Prostate gland (tissue), 2 donors: ENCODE results near the gene CADM4. TPM values are rescaled to one million over a fixed set of nuclear protein-coding genes. Genes with fewer than 3 reads are reported as not detected.

Source experiments
- DNase-seq: peaks from one replicate; pipeline ENCODE4 v3.0.0-alpha.2; 2019; ENCODE audit warnings: low spot score
- H3K27ac ChIP-seq, 2 donors: fragments of 200-600 bp; sonication (generic); 2 replicates each; pipeline ENCODE4 v1.5.1; 2017 to 2019
- H3K27me3 ChIP-seq: fragments of 200-600 bp; sonication (generic); replicated peaks from 2 replicates; pipeline ENCODE4 v1.5.1; 2019; ENCODE audit not compliant: insufficient read depth
- H3K36me3 ChIP-seq, 2 donors: fragments of 200-600 bp; sonication (generic); 1 replicate in 1 of 2; 2 replicates in 1 of 2; pipeline versions ENCODE4 v1.5.1 to v1.8.1; 2017 to 2019
- H3K4me1 ChIP-seq: fragments of 200-600 bp; sonication (generic); replicated peaks from 2 replicates; pipeline ENCODE4 v1.5.1; 2019
- H3K4me3 ChIP-seq, 2 donors: fragments of 200-600 bp; sonication (generic); 2 replicates each; pipeline ENCODE4 v1.5.1; 2017 to 2019
- H3K9me3 ChIP-seq: fragments of 200-600 bp; sonication (generic); 2 replicates; pipeline ENCODE4 v1.5.1; 2017
- CTCF ChIP-seq, 4 experiments: fragments of 200-600 bp in 2 of 4; fragments of 450-650 bp in 2 of 4; sonication (generic) in 2 of 4; IDR thresholded peaks; 1 replicate in 3 of 4; 2 replicates in 1 of 4; pipeline ENCODE4 v1.5.1; 2016 to 2019; ENCODE audit warnings: antibody characterized with exemption in 4 of 4, mild to moderate bottlenecking in 2 of 4, moderate library complexity in 2 of 4
- POLR2A ChIP-seq: fragments of 450-650 bp; IDR thresholded peaks from one replicate; pipeline ENCODE4 v1.6.1; 2016; ENCODE audit warnings: antibody characterized with exemption, mild to moderate bottlenecking
- POLR2AphosphoS5 ChIP-seq: sonication (generic); formaldehyde crosslinking; IDR thresholded peaks from one replicate; pipeline ENCODE4 v1.6.1; 2017; ENCODE audit warnings: antibody characterized with exemption
- WGBS: methylation state at CpG from one replicate; pipeline ENCODE4 v1.1.5; 2018; 5-methylcytosine and 5-hydroxymethylcytosine counted together
- intact Hi-C: fragments of 100-400 bp; cut with DNase I; formaldehyde crosslinking; loops from one replicate; pipeline ENCODE4 v1.14.2; 2022
- total RNA-seq, 2 donors: library from RNA; depleted of rRNA; stranded (reverse); fragments of >200 nt; gene quantifications; one replicate each; pipeline ENCODE4 v1.1.0, GENCODE V29; 2016

The CADM4 gene
- total RNA-seq, 2 donors from 2014 or later: 21.1 to 49.4 TPM

DNA sequence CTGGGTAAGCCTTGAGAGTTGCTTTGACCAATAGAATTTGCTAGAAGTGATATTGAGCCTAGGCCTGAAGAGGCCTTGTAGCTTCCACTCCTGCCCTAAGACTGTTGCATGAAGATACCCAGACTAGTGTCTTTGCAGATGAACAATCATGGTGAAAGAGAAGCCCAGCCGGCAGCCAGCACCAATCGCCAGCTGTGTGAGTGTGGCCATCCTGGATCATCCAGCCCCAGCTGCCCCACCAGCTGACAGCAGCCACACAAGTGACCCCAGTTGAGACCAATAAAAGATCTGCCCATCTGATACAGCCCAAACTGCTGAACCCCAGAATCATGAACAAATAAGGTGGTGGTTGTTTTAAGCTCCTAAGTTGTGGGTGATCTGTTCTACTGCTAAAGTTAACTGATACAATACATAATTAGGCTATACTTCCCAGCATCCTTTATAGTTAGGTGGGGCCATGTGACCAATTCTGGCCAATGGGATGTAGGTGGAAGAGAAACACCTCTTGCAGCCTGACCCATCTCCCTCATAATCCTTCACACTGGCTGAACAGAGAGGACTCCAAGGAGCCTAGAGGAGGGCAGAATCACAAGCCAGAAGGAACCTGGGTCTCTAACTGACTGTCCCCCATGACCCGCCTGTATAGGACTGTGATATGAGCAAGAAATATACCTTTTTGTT is 10.9 kb downstream of the CADM4 start:
- 94% methylated on average over 3 of the region's 3 CpGs for WGBS
- no peaks in the 10 kb centered on the region for H3K4me1 ChIP-seq
- no peak overlapping the region for H3K27ac ChIP-seq
- intact Hi-C loops: no loop called here
- H3K36me3 ChIP-seq: no peaks in the 10 kb centered on the region
- no peak overlapping the region for H3K4me3 ChIP-seq
- H3K27me3 ChIP-seq: no peaks in the 10 kb centered on the region
- no peak for DNase-seq
- no peaks in the 10 kb centered on the region for H3K9me3 ChIP-seq
- TF ChIP-seq POLR2A: no peak
- TF ChIP-seq POLR2AphosphoS5: no peak

GRCh38 chr19:43626838-43627237 is 12.8 kb downstream of the CADM4 start:
- no peaks in the 10 kb centered on the region for H3K9me3 ChIP-seq
- intact Hi-C loops: no loop called here
- no peaks in the 10 kb centered on the region for H3K4me1 ChIP-seq
- H3K4me3 ChIP-seq: no peak overlapping the region
- no peak overlapping the region for H3K27ac ChIP-seq
- H3K36me3 ChIP-seq: no peaks in the 10 kb centered on the region
- no peaks in the 10 kb centered on the region for H3K27me3 ChIP-seq
- WGBS: 78% methylated on average over 17 of the region's 17 CpGs
- DNase-seq: no peak
- no peak for TF ChIP-seq POLR2AphosphoS5
- no peak for TF ChIP-seq POLR2A
- TF ChIP-seq CTCF (IDR thresholded peaks at IDR 0.05): no peak

GRCh38 chr19:43625918-43626579 is 13.6 kb downstream of the CADM4 start:
- Histone ChIP-seq H3K36me3 (no peaks in the 10 kb centered on the region), H3K4me1 (no peaks in the 10 kb centered on the region), H3K4me3 (no peak overlapping the region), H3K27ac (no peak overlapping the region), H3K27me3 (no peaks in the 10 kb centered on the region), H3K9me3 (no peaks in the 10 kb centered on the region)
- TF ChIP-seq POLR2AphosphoS5 (no peak), POLR2A (no peak), CTCF (IDR thresholded peaks at IDR 0.05) (no peak)
- no peak for DNase-seq
- WGBS: 83% methylated on average over 32 of the region's 32 CpGs
- intact Hi-C loops: no loop called here

DNA sequence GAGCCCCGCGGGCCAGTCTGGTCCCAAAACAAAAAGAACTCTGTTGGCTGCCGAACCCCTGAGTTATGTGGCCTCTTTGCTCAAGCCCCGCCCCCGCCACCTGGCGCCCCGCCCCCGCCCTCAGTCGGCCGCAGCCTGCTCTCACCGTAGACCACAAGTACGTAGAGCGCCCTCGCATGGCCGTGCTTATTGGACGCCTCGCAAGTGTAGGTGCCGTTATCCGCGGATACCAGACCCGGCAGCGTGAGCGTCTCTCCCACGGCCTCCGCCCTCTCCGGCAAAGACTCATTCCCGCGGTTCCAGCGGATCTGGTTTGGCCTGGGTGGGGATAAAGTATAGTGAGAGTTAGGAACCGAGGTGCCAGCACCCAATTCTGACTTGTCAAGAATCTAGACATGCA is 14.7 kb downstream of the CADM4 start:
- intact Hi-C loops: no loop called here
- no peaks in the 10 kb centered on the region for H3K9me3 ChIP-seq
- WGBS: 39% methylated on average over 30 of the region's 30 CpGs
- no peaks in the 10 kb centered on the region for H3K36me3 ChIP-seq
- H3K4me3 ChIP-seq: no peak overlapping the region
- no peaks in the 10 kb centered on the region for H3K27me3 ChIP-seq
- no peak for DNase-seq
- H3K4me1 ChIP-seq: no peaks in the 10 kb centered on the region
- no peak overlapping the region for H3K27ac ChIP-seq
- TF ChIP-seq POLR2A: no peak
- peak in 1 of 4 experiments; percentile 5 for TF ChIP-seq CTCF (IDR thresholded peaks at IDR 0.05)

- no peak for DNase-seq
- TF ChIP-seq POLR2AphosphoS5 (no peak), POLR2A (no peak), CTCF (IDR thresholded peaks at IDR 0.05) (no peak)
- H3K36me3 ChIP-seq: no peaks in the 10 kb centered on the region
- WGBS: 90% methylated on average over 35 of the region's 35 CpGs
- H3K4me1 ChIP-seq: no peaks in the 10 kb centered on the region
- no peaks in the 10 kb centered on the region for H3K9me3 ChIP-seq
- no peaks in the 10 kb centered on the region for H3K27me3 ChIP-seq
- H3K4me3 ChIP-seq: no peak overlapping the region
- H3K27ac ChIP-seq: no peak overlapping the region
- intact Hi-C loops: no loop called here
Observed at GRCh38 chr19:43623889-43624670, 15.6 kb downstream of the CADM4 start.
